HG03103 (cell line): Measurements from ENCODE around the gene PSMA3.
A peak's percentile ranks its signal among the peaks of the same experiment; 100 is the strongest.

ENCODE experiments used
- ATAC-seq: cut with Tn5 transposase; IDR thresholded peaks from one replicate; pipeline ENCODE4 v1.9.1; 2021; ENCODE audit warnings: low read depth; ENCODE audit not compliant: unreplicated experiment

Gene PSMA3

GRCh38 chr14:58265401-58265800 lies 20.8 kb downstream of the PSMA3 start:
- no peak for ATAC-seq

- ATAC-seq: no peak
These were observed 26.0 kb downstream of the PSMA3 start for GRCh38 chr14:58270628-58271027.

GRCh38 chr14:58272588-58273372 lies 28.1 kb downstream of the PSMA3 start:
- no peak for ATAC-seq

- ATAC-seq: no peak
These were observed 30.2 kb downstream of the PSMA3 start for GRCh38 chr14:58274881-58275280.

- ATAC-seq: no peak
These were observed 31.0 kb downstream of the PSMA3 start for GRCh38 chr14:58275527-58276190.

GRCh38 chr14:58276208-58276607 lies 31.6 kb downstream of the PSMA3 start:
- no peak for ATAC-seq

- no peak for ATAC-seq
These were observed 33.5 kb downstream of the PSMA3 start for GRCh38 chr14:58278177-58278576.

- ATAC-seq: peak; percentile 73
These were observed 36.5 kb downstream of the PSMA3 start for GRCh38 chr14:58280954-58281787.

- ATAC-seq: no peak
These were observed 37.3 kb downstream of the PSMA3 start for GRCh38 chr14:58281969-58282368.

GRCh38 chr14:58282925-58283593 lies 38.4 kb downstream of the PSMA3 start:
- ATAC-seq: no peak

- no peak for ATAC-seq
These were observed 39.1 kb downstream of the PSMA3 start for GRCh38 chr14:58283730-58284129.

GRCh38 chr14:58285132-58285531 lies 40.5 kb downstream of the PSMA3 start:
- ATAC-seq: no peak

GRCh38 chr14:58287607-58288042 lies 43.0 kb downstream of the PSMA3 start:
- no peak for ATAC-seq

GRCh38 chr14:58288106-58288792 lies 43.6 kb downstream of the PSMA3 start:
- no peak for ATAC-seq

GRCh38 chr14:58291646-58292045 lies 47.0 kb downstream of the PSMA3 start:
- no peak for ATAC-seq

- ATAC-seq: no peak
These were observed 47.5 kb downstream of the PSMA3 start for GRCh38 chr14:58292187-58292586.

- ATAC-seq: no peak
These were observed 49.6 kb downstream of the PSMA3 start for GRCh38 chr14:58294201-58294600.

- ATAC-seq: no peak
These were observed 52.1 kb downstream of the PSMA3 start for GRCh38 chr14:58296726-58297125.

- ATAC-seq: peak; percentile 0
These were observed 52.7 kb downstream of the PSMA3 start for GRCh38 chr14:58297412-58297761.
